IPS DF 4.7 (cell line): ENCODE results near the gene LRFN3.
A peak's percentile ranks its signal among the peaks of the same experiment; 100 is the strongest.
"Not testable (repeated sequence)": the region's sequence is repeated elsewhere in the genome, so short reads cannot be mapped to it uniquely, and the experiment has no call there.

ENCODE experiments used
- DNase-seq: peaks from one replicate; pipeline ENCODE4 v3.0.0-alpha.2; 2013; ENCODE audit warnings: low spot score; ENCODE audit errors: extremely low read depth

LRFN3 gene, protein sequence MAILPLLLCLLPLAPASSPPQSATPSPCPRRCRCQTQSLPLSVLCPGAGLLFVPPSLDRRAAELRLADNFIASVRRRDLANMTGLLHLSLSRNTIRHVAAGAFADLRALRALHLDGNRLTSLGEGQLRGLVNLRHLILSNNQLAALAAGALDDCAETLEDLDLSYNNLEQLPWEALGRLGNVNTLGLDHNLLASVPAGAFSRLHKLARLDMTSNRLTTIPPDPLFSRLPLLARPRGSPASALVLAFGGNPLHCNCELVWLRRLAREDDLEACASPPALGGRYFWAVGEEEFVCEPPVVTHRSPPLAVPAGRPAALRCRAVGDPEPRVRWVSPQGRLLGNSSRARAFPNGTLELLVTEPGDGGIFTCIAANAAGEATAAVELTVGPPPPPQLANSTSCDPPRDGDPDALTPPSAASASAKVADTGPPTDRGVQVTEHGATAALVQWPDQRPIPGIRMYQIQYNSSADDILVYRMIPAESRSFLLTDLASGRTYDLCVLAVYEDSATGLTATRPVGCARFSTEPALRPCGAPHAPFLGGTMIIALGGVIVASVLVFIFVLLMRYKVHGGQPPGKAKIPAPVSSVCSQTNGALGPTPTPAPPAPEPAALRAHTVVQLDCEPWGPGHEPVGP

DNA sequence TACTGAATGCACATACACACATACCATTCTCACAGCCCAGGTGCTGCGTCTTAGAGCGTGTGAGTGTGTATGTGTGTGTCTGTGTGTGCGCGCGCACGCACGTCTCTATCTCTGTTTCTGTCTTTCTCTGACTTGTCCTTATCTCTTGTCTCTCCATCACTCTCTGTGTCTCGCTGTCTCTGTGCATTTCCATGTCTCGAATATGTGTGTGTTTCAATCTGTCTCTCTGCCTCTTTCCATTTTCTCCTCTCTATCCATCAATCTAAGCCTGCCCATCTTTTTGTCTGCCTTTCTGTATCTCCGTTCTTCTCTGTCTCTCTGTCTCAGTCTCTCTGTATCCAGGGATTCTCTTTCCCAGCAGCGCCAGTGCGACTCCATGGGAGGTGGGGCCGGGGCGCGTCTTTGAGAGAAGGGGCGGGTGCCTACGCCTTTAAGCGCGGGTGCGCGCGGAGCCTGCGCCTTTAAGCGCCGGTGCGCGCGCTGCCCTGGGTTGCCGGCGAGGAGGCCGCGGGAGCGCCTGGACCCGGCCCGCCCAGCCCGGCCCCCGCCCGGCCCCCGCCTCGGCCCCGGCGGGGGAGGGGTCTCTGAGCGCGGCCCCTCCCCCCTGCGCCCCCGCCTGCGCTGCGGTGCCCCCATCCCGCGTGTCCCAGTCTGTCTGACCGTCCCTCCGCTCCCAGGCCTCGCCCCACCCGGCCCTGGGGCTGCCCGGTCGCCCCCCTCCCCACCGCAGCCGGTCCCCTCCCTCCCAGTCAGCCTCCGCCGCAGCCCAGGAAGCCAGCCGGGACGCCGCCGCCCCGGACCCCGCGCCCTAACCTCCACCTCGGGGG lies at the start of gene LRFN3:
LRFN3 (plus strand) TSS at position 464 of the 827 bp plus-strand sequence. CDS start 3,052 bp downstream, outside the sequence.
- no peak for DNase-seq

DNA sequence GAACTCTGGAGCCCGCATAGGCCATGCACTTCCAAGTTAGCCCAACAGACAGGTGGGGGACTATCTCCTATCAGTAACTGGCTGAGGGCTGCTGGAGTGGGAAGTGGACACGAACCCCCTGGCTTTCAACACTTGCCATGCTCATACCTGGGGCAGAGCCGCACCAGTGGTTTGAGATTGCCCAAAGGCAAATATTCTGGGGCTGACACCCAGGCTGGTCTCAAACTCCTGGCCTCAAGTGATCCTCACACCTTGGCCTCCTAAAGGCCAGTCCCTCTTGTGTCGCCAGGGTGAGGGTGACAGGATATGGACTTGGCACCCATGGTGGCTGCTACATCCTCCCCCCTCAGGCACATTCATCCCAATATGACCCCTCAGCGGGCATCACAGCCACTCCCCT lies 49.0 kb upstream of the LRFN3 start:
- no peak for DNase-seq

DNA sequence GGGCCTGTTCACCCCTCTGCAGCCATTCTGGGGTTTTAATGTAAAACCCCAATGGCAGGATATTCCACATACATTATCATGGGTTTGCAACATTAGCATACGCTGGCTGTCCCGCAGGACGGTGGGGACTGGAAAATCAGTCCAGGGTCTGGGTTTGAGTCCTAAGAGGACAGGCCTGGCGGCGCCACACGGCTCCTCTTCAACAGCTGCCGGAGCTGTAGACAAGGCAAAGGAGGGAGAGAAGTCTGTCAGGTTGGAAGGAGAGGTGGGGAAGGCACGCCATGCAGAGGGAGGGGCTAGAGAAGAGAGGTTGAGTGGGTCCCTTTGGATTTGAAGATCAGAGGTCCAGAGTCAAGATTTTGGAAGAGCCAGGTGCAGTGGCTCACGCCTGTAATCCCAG lies 47.8 kb upstream of the LRFN3 start:
- no peak for DNase-seq

DNA sequence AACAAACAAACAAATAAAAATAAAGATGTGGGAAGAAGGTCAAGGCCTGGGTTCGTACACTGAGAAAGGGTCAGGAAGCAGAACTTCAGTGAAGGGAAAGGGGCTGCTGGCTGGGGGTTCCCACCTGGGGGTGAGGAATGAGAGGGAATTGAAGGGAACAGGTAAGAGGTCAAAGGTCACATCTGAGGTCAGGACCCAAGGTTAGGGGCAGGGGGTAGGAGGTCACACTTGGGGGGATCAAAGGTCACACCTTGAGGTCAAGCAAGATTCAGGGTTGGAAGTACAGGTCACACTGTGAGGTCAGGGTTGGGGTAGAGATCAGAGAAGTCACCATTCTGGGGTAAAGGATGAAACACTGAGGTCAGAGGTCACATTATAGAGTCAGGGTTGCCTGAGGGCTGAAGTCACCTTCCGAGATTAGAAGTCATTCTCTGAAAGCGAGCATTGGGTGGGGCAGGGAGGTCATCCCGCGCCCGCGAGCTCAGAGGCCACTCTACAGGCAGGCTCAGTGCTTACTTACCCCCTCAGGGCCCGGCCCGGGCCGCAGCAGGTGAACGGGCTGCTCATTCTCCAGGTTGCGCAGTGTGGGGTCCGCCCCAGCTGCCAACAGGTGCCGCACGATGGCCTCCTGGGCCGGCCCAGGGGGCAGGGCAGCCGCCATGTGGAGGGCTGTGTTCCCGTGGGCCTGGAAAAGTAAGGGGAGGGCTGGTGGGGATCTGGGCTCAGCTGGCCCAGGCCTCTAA lies 46.6 kb upstream of the LRFN3 start:
- no peak for DNase-seq

DNA sequence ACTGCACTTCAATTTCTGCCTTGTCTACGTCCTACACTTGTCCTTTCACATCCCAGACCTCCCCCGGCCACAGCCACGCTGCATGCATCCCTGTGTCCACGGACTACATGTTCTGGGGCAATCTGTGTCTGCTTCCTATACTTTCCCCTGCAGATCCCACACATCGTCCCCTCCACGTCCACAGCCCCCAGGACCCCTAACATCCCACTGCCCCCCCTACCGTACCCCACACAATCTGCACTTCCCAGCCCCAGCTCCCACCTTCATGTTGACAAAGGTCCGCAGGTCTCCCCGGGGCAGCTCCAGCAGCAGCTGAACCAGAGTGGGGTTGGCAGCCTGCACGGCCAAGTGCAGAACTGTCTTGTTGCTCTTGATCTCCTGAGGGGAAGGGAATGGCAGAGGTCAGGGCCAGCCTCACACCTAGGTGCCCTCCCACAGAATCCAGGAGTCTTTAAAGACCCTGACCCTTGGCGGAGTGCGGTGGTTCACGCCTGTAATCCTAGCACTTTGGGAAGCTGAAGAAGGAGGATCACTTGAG lies 46.0 kb upstream of the LRFN3 start:
- no peak for DNase-seq

DNA sequence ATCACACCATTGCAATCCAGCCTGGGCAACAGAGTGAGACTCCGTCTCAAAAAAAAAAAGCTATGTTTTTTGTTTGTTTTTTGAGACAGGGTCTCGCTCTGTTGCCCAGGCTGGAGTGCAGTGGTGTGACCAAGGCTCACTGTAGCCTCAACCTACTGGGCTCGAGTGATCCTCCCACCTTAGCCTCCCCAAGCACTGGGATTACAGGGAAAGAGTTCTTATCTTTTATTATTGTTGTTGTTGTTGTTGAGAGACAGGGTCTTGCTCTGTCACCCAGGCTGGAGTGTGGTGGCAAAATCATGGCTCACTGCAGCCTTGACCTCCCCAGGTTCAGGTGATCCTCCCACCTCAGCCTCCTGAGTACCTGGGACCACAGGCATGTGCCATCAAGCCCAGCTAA lies 44.4 kb upstream of the LRFN3 start:
- DNase-seq: not testable (repeated sequence)

DNA sequence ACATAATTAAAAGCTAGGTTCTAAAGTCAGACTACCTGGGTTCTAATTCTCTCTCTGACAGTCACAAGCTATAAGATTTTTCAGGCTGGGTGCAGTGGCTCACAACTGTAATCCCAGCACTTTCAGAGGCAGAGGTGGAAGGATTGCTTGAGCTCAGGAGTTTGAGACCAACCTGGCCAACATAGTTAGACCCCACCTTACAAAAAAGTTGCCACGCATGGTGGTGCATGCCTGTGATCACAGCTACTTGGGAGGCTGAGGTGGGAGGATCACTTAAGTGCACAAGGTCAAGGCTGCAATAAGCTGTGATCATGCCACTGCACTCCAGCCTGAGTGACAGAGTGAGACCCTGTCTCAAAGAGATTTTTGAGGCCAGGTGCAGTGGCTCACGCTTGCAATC lies 41.8 kb upstream of the LRFN3 start:
- no peak for DNase-seq

DNA sequence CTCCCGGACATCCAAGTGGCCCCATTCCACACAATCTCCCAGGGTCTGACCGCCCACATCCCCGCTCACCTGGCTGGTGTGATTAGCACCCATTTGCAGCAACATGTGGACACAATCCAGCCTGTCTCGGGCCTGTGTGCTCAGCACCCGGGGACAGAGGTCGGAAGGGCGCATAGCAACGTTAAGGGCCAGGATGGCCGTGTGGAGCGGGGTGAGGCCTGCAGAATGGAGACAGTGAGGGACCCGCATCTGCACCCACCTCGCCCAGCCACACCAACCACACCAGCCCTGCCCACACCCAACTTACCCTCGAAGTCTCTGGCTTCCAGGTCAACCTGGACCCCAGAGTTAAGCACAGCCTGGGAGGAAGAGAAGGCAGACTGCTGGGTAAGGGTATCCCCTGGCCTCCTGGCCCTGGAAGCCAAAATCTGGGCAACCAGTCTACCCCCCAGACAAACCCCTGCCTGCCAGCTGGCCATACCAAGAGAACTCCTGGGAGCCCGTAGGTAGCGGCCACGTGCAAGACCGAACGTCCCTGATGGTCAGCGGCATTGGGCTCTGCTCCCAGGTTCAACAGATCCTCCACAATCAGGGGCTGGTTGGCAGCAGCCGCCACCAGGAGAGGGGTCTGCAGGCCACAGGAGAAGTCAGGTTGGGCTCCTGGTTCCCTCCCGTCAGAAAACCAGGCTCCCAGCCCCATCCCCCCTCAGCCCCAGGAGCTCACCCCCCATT lies 40.1 kb upstream of the LRFN3 start:
- DNase-seq: no peak

DNA sequence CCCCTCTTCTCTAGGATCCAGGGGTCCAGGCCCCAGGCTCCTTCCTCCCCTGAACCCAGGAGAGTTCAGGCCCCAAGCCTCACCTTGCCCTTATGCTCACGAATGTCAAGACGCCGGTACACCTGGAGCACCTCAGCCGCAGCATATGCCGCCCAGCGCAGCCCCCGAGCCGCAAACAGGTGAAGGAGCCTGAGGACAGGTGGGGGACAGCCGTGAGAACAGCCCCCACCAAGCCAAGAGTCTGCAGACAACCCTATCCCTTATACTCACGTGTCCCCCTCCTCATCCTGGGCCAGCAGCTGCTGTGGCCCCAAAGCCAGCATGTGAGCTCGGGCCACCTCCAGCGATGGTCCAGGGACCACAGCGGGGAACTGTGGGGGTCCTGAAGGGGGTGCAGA lies 39.5 kb upstream of the LRFN3 start:
- DNase-seq: no peak

DNA sequence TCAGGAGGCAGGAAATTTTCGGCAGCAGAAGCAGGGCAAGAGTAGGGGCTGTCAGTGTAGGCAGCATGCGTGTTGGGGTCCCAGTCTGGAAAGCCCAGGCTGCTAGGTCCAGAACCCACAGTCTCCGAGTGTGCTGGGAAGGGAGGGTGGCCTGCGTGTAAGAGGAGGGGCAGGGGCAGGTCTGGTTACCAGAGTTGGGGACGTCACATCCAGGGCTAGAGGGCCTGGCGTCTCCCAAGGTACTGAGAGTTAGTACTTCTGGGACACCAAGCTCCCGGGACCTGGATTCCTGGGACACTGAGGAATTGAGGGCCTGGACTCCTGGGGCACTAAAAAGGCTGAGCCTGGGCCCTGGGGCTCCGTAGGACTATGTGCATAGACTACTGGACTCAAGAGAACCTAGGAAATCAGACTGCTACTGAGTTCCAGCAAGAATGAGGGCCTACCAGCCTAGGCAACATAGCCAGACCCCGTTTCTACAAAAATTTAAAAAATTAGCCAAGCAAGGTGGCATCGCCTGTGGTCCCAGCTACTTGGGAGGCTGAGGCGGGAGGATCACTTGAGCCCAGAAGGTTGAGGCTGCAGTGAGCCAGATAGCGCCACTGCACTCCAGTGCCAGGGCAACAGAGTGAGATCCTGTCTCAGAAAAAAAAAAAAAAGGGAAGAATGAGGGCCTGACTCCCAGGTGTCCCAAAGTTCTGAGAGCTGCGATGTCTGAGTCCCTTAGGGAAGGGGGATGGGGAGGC lies 38.3 kb upstream of the LRFN3 start:
- DNase-seq: no peak

DNA sequence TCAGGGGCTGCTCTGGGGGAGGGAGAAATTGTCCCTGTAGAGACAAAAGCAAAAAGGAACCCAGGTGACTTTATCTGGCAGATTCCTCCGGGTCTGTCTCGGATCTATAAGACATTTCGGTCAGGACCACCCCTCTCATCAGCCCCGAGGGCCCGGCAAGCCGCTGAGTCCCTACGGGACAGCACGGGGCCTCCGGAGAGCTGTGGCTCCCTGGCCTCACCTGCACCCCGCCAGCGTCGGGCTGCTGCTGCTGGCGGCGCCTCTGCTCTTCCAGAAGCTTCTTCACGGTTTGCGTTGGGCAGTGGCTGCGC lies 37.7 kb upstream of the LRFN3 start:
- no peak for DNase-seq

DNA sequence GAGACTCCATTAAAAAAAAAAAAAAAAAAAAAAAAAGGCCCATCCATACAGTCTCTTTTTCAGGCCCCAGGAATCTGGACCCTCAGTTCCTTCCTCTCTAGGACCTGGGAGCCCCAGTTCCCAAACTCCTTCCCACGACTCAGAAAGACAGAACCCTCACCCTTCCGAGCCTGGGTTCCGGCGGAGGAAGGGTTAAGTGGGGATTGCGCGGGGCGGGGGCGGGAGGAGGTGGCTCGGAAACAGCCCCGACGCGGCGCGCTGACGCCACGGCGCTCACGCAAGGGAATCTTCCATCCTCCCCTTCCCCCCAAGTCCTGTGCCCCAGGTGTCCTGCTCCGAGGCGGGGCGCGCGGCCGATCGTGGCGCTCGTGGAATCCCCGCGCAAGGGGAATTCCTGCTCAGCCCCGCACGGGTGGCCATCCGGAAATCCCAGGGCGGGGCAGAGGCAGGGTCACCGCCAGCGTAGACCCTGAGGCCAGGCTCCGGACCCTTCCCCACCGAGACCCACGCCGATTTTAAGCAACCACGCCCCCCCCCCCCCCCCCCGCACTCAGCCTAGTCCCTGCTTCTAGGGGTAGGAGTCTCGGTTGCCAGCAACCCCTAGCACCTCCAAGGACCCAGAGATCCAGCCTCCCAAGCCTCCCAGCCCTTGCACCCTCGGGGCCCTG lies 36.5 kb upstream of the LRFN3 start:
- DNase-seq: peak; percentile 58

DNA sequence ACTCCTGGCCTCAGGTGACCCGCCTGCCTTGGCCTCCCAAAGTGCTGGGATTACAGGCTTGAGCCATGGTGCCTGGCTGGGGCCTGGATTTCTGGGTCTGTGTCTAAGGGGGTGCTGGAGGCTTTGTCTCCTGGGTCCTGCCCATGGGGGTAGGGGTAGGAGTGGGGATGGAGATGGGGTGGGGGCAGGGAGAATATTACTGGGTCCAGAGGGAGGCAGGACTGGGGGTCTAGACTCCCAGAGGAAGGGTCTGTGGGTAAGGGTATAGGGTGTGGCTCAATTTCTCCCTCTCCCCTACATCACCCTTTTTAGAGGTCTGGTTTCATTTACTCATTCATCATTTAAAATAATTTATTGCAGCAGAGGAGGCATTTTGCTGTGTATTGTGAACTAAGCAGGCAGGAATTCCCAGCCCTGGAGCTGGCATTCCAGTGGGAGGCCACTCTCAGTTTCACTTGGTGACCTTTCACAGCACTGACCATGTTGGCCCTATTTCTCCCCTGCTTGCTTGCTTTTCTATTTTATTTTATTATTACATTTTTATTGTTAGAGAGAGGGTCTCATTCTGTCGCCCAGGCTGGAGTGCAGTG lies 35.0 kb upstream of the LRFN3 start:
- no peak for DNase-seq

DNA sequence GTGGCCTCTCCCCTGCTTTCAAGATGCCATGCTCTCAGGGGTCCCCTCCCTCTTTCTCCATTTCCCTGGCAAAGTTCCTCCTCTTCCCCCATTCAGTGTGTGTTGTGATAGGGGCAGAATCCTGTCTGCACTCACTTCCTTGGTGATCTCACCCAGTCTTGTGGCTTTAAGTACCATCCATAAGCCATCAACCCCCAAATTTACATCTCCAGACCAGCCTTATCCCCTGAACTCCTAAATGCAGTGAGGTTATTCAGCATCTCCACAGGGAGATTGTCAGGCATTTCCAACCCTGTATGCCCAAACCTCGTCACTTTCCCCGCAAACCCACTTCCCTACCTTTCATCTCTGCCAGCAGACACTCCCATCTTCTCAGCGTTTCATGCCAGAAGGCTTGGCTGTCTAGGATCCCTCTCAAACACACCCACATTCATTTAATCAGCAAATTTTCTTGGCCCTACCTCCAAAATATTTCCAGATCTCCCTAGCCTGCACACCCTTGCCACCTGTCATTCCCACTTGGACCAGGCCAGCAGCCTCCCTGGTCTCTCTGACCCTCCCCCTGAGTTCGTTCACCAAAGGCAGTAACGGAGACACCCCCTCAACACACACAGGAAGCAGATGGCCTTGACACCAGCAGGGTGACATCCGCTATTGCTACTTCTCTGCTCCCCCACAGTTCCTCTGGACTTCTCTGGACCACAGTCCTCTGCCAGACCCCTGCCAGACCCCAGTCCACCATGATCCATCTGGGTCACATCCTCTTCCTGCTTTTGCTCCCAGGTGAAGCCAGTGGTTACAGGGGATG lies 34.1 kb upstream of the LRFN3 start, which contains the start of gene HCST:
HCST (plus strand) TSS at position 676 of the 808 bp plus-strand sequence; CDS start at position 741, 65 bp downstream.
- no peak for DNase-seq

DNA sequence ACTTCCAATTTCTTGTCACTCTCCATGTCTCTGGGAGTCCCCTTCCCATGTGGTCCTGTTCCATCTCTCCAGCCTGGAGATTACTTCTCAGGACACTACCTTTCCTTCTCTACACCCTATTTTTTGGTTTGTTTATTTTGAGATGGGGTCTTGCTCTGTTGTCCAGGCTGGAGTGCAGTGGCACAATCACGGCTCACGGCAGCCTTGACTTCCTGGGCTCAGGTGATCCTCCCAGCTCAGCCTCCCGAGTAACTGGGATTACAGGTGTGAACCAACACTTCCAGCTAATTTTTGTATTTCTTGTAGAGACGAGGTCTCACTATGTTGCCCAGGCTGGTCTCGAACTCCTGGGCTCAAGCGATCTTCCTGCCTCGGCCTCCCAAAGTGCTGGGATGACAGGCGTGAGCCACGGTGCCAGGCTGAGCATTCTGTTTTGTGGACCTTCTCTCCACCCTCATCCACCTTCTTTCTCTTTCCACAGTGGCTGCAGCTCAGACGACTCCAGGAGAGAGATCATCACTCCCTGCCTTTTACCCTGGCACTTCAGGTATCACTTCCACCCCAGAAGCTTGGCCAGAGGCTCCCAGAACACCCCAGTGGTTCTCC lies 33.2 kb upstream of the LRFN3 start:
- DNase-seq: no peak

DNA sequence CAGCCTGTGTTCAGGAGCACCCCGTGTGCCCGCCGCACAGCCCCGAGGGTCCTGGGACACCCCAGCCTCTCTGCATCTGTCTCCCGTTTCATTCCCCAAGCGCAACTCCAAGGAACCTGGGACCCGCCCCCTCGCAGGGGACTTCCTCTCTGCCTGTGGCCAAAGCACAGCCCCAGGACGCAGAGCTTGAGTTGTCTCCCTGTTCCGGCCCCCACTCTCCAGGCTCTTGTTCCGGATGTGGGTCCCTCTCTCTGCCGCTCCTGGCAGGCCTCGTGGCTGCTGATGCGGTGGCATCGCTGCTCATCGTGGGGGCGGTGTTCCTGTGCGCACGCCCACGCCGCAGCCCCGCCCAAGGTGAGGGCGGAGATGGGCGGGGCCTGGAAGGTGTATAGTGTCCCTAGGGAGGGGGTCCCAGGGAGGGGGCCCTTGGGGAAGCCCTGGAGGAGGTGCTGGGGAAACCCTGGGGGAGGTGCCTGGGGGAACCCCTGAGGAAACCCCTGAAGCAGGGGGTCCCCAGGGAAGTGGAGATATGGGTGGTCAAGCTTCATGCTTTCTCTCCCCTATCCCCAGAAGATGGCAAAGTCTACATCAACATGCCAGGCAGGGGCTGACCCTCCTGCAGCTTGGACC lies 32.5 kb upstream of the LRFN3 start:
- no peak for DNase-seq
